OCI-LY7 (cell line): ENCODE results near the gene CCDC12. TPM values are rescaled to one million over a fixed set of nuclear protein-coding genes. Genes with fewer than 3 reads are reported as not detected.
A peak's percentile ranks its signal among the peaks of the same experiment; 100 is the strongest.

Experiments used
- BruUV-seq: library from RNA; stranded (reverse); fragments of 400-500 nt; replicated peaks from 2 replicates; lab custom pipeline; 2021; lab: Mats Ljungman, UMichigan
- CTCF ChIA-PET: fragments of 300-600 bp; sonication (Branson Sonifier 250); formaldehyde crosslinking; loops from one replicate; lab custom pipeline; 2022; ENCODE audit warnings: antibody characterized with exemption; ENCODE audit not compliant: unreplicated experiment; lab: Charles Lee
- POLR2A ChIA-PET: fragments of 300-600 bp; sonication (Branson Sonifier 250); formaldehyde crosslinking; loops from one replicate; lab custom pipeline; 2022; ENCODE audit warnings: antibody characterized with exemption; lab: Charles Lee
- DNase-seq: peaks from one replicate; pipeline ENCODE4 v3.0.0-alpha.2; 2015; ENCODE audit warnings: low spot score
- H2AFZ ChIP-seq: fragments of 200-600 bp; sonication (generic), shearing (Covaris generic); 2 replicates; pipeline ENCODE4 v1.6.1; 2014; ENCODE audit warnings: mild to moderate bottlenecking, antibody characterized with exemption, low read length, moderate library complexity
- H3K27ac ChIP-seq: fragments of 200-600 bp; sonication (generic); 2 replicates; pipeline ENCODE4 v1.5.1; 2014; ENCODE audit warnings: mixed run types, low read depth, mild to moderate bottlenecking, moderate library complexity, low read length, inconsistent platforms; ENCODE audit not compliant: poor library complexity, severe bottlenecking
- H3K36me3 ChIP-seq: fragments of 200-600 bp; sonication (generic); 2 replicates; pipeline ENCODE4 v1.6.1; 2014; ENCODE audit warnings: mild to moderate bottlenecking, antibody characterized with exemption, low read length, moderate library complexity, mixed read lengths; ENCODE audit not compliant: insufficient read depth
- H3K4me1 ChIP-seq: fragments of 200-600 bp; sonication (generic); 2 replicates; pipeline ENCODE4 v1.5.1; 2014; ENCODE audit warnings: mild to moderate bottlenecking, low read length; ENCODE audit not compliant: insufficient read depth, poor library complexity, severe bottlenecking
- H3K4me2 ChIP-seq: fragments of 200-600 bp; sonication (generic); 2 replicates; pipeline ENCODE4 v1.6.1; 2014; ENCODE audit warnings: mild to moderate bottlenecking, low read length
- H3K4me3 ChIP-seq: fragments of 200-600 bp; sonication (generic); 2 replicates; pipeline ENCODE4 v1.5.1; 2014; ENCODE audit warnings: mild to moderate bottlenecking, low read depth, low read length; ENCODE audit not compliant: poor library complexity, severe bottlenecking
- H3K79me2 ChIP-seq: fragments of 200-600 bp; sonication (generic); 2 replicates; pipeline ENCODE4 v1.6.1; 2016; ENCODE audit warnings: low read depth, mild to moderate bottlenecking, low read length, moderate library complexity, mixed read lengths; ENCODE audit not compliant: insufficient read depth
- H3K9me2 ChIP-seq: fragments of 200-600 bp; sonication (generic); 2 replicates; pipeline ENCODE4 v1.6.1; 2016; ENCODE audit warnings: mild to moderate bottlenecking, low read length, mixed read lengths; ENCODE audit not compliant: insufficient read depth
- H3K9me3 ChIP-seq: fragments of 200-600 bp; sonication (generic); 2 replicates; pipeline ENCODE4 v1.6.1; 2014; ENCODE audit warnings: mild to moderate bottlenecking, mixed run types, low read length, mixed read lengths
- H4K20me1 ChIP-seq: fragments of 200-600 bp; sonication (generic); 2 replicates; pipeline ENCODE4 v1.6.1; 2014; ENCODE audit warnings: mild to moderate bottlenecking, antibody characterized with exemption, low read length, moderate library complexity, mixed read lengths; ENCODE audit not compliant: insufficient read depth
- CTCF ChIP-seq: fragments of 200-600 bp; sonication (generic); conservative IDR thresholded peaks from 2 replicates; pipeline ENCODE4 v1.5.1; 2014; ENCODE audit warnings: mild to moderate bottlenecking, antibody characterized with exemption, low read length, moderate library complexity, mixed read lengths
- EZH2phosphoT487 ChIP-seq: fragments of 200-600 bp; sonication (generic); IDR thresholded peaks from 2 replicates; pipeline ENCODE4 v1.6.1; 2018; ENCODE audit warnings: low read depth, borderline replicate concordance, mild to moderate bottlenecking, mixed run types, antibody characterized with exemption, low read length, moderate library complexity, mixed read lengths
- intact Hi-C: fragments of 100-400 bp; cut with micrococcal nuclease; formaldehyde crosslinking; loops from one replicate; pipeline ENCODE4 v1.10.0; 2022; ENCODE audit not compliant: unreplicated experiment
- total RNA-seq, 2 experiments: library from RNA; depleted of rRNA in 1 of 2; stranded (reverse); fragments of >200 nt in 1 of 2; shearing (Covaris generic) in 1 of 2; gene quantifications; 2 replicates each; pipeline ENCODE4 v1.2.3, GENCODE V29; 2014 to 2022

The CCDC12 gene
- total RNA-seq, 2 experiments from 2014 or later, result 74.9 to 116 TPM

DNA sequence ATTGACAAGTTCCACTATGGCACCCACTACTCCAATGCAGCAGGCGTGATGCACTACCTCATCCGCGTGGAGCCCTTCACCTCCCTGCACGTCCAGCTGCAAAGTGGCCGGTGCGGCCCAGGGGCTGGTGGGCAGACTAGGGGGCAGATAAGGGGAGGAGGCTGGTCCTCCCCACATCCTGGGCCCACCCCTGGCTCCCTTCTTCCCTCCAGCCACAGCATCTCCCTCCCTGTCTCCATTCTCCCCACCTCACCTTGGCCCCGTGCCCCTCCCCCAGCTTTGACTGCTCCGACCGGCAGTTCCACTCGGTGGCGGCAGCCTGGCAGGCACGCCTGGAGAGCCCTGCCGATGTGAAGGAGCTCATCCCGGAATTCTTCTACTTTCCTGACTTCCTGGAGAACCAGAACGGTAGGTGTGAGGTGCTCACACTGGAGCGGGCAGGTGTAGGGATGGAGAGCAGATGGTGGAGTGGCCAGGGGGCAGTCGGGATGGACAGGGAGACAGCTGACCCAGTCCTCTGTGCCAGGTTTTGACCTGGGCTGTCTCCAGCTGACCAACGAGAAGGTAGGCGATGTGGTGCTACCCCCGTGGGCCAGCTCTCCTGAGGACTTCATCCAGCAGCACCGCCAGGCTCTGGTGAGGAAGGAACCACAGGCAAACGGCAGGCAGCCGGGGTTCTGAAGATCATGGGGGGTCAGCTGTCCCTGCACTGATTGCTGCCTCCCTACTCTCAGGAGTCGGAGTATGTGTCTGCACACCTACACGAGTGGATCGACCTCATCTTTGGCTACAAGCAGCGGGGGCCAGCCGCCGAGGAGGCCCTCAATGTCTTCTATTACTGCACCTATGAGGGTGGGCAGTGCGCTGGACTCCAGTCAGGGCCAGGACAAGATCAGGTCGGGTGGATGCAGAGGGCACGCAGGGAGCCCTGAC is 28.9 kb upstream of the CCDC12 start:
- no peaks in the 10 kb centered on the region for H4K20me1 ChIP-seq
- intact Hi-C loops, result no loop called here
- H3K4me3 ChIP-seq, result no peak overlapping the region
- H3K9me3 ChIP-seq, result no peaks in the 10 kb centered on the region
- no peak for TF ChIP-seq CTCF
- no peak for TF ChIP-seq EZH2phosphoT487
- ChIA-PET POLR2A (interaction anchor here (0.5 kb wide), 1 partner anchor 33 kb away, joined by 3 read pairs; no protein-coding TSS in a partner anchor), CTCF (no interaction called here)
- TSS peak; percentile 52 for BruUV-seq
- no peak overlapping the region for H2AFZ ChIP-seq
- no peak overlapping the region for H3K27ac ChIP-seq
- no peaks in the 10 kb centered on the region for H3K9me2 ChIP-seq
- no peaks in the 10 kb centered on the region for H3K79me2 ChIP-seq
- no peak overlapping the region for H3K4me2 ChIP-seq
- DNase-seq, result no peak
- peaks cover 11% of the 10 kb centered on the region for H3K4me1 ChIP-seq
- peaks cover 90% of the 10 kb centered on the region for H3K36me3 ChIP-seq

DNA sequence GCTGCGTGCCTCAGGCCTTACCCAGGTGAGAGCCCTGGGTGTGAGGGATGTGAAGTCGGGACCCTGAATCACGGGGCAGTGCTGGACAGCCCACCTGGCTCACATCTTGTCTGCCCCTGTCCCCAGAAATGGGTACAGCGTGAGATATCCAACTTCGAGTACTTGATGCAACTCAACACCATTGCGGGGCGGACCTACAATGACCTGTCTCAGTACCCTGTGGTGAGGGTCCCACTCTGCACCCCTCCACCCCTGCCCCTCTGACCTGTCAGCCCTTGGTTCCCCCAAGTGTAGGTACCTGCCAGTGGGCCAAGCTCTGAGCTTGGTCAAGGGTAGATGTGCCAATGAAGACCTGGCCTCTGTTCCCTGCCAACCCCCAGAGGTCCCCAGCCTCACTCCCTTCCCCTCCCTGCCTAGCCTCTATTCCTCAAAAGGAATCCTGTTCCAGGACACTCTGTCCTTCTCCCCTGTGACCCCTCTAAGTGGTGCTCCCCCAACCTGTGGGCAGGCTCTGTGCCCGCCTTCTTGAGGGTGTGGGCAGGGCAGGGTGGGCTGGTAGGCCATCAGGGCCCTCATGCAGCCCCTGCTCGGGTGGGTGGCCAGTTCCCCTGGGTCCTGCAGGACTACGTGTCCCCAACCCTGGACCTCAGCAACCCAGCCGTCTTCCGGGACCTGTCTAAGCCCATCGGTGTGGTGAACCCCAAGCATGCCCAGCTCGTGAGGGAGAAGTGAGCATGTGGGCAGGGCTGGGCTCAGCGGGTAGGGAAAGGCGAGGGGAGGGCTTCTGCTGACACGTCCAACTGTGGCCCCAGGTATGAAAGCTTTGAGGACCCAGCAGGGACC is 28.0 kb upstream of the CCDC12 start:
- Histone ChIP-seq H2AFZ (no peak overlapping the region), H3K36me3 (peaks cover 89% of the 10 kb centered on the region), H3K4me1 (peaks cover 11% of the 10 kb centered on the region), H3K4me3 (no peak overlapping the region), H3K79me2 (no peaks in the 10 kb centered on the region), H4K20me1 (no peaks in the 10 kb centered on the region), H3K4me2 (no peak overlapping the region), H3K27ac (no peak overlapping the region), H3K9me2 (no peaks in the 10 kb centered on the region), H3K9me3 (no peaks in the 10 kb centered on the region)
- ChIA-PET POLR2A (no interaction called here), CTCF (no interaction called here)
- intact Hi-C loops, result no loop called here
- BruUV-seq, result no TSS peak
- TF ChIP-seq EZH2phosphoT487, result no peak
- no peak for TF ChIP-seq CTCF
- no peak for DNase-seq
